IMR-90 (cell line): ENCODE results near the gene ABCA7. TPM values are rescaled to one million over a fixed set of nuclear protein-coding genes. Genes with fewer than 3 reads are reported as not detected.

Source experiments
- ATAC-seq: fragments of 200-7000 bp; cut with Tn5 transposase; 2 replicates; pipeline ENCODE4 v1.9.1; 2020; ENCODE audit warnings: low read depth, mild to moderate bottlenecking, moderate library complexity
- BruUV-seq: library from RNA; stranded (reverse); fragments of 400-500 nt; replicated peaks from 2 replicates; lab custom pipeline; 2021; lab: Mats Ljungman, UMichigan
- CTCF ChIA-PET: fragments of 300-600 bp; formaldehyde crosslinking; extraction: SDS; loops from one replicate; lab custom pipeline; 2021; ENCODE audit warnings: antibody characterized with exemption; lab: Yijun Ruan, JAX
- POLR2A ChIA-PET: fragments of 300-600 bp; sonication (Branson Sonifier 250); formaldehyde crosslinking; loops from one replicate; lab custom pipeline; 2022; ENCODE audit warnings: antibody characterized with exemption; ENCODE audit not compliant: unreplicated experiment; lab: Charles Lee
- DNase-seq: peaks from one replicate; pipeline ENCODE4 v3.0.0; 2013
- H2AFZ ChIP-seq: replicated peaks from 2 replicates; pipeline ENCODE3; 2013; ENCODE audit warnings: low read length, mild to moderate bottlenecking; ENCODE audit not compliant: poor library complexity
- H2AK5ac ChIP-seq: 2 replicates; pipeline ENCODE4 v1.6.1; 2013; ENCODE audit warnings: low read depth, low read length, inconsistent platforms
- H2AK9ac ChIP-seq: replicated peaks from 2 replicates; pipeline ENCODE3; 2013; ENCODE audit warnings: mild to moderate bottlenecking, low read depth, low read length, moderate library complexity; ENCODE audit not compliant: poor library complexity
- H2BK120ac ChIP-seq: 2 replicates; pipeline ENCODE4 v1.6.1; 2013; ENCODE audit warnings: low read depth, low read length, inconsistent platforms
- H2BK15ac ChIP-seq: 3 replicates; pipeline ENCODE4 v1.6.1; 2013; ENCODE audit warnings: low read depth, low read length, inconsistent platforms
- H2BK20ac ChIP-seq: 2 replicates; pipeline ENCODE4 v1.6.1; 2013; ENCODE audit warnings: low read depth, mild to moderate bottlenecking, inconsistent platforms, low read length, moderate library complexity
- H2BK5ac ChIP-seq: 2 replicates; pipeline ENCODE4 v1.6.1; 2013; ENCODE audit warnings: mild to moderate bottlenecking, low read depth, low read length, inconsistent platforms; ENCODE audit not compliant: poor library complexity, severe bottlenecking
- H3K14ac ChIP-seq: replicated peaks from 2 replicates; pipeline ENCODE4 v1.6.1; 2013; ENCODE audit warnings: low read depth, low read length, inconsistent platforms
- H3K18ac ChIP-seq: 2 replicates; pipeline ENCODE4 v1.6.1; 2013; ENCODE audit warnings: low read depth, low read length, control low read depth
- H3K23ac ChIP-seq: 2 replicates; pipeline ENCODE4 v1.6.1; 2013; ENCODE audit warnings: low read depth, low read length, inconsistent platforms
- H3K27ac ChIP-seq: 2 replicates; pipeline ENCODE4 v1.5.1; 2013; ENCODE audit warnings: mild to moderate bottlenecking, control low read depth, low read length; ENCODE audit not compliant: insufficient read depth
- H3K27me3 ChIP-seq: 2 replicates; pipeline ENCODE4 v1.6.1; 2013; ENCODE audit warnings: low read length; ENCODE audit not compliant: control insufficient read depth, insufficient read depth
- H3K36me3 ChIP-seq: 2 replicates; pipeline ENCODE4 v1.6.1; 2013; ENCODE audit warnings: low read length, mixed read lengths; ENCODE audit not compliant: control insufficient read depth, insufficient read depth
- H3K4ac ChIP-seq: 2 replicates; pipeline ENCODE4 v1.6.1; 2013; ENCODE audit warnings: low read depth, low read length, inconsistent platforms
- H3K4me1 ChIP-seq: 2 replicates; pipeline ENCODE4 v1.6.1; 2013; ENCODE audit warnings: low read length, mixed read lengths; ENCODE audit not compliant: control insufficient read depth, insufficient read depth
- H3K4me2 ChIP-seq: 2 replicates; pipeline ENCODE4 v1.6.1; 2013; ENCODE audit warnings: low read depth, mild to moderate bottlenecking, control low read depth, low read length, moderate library complexity
- H3K4me3 ChIP-seq: 2 replicates; pipeline ENCODE4 v1.5.1; 2013; ENCODE audit warnings: low read depth, mild to moderate bottlenecking, control low read depth, low read length, moderate library complexity; ENCODE audit not compliant: insufficient read depth
- H3K56ac ChIP-seq: 2 replicates; pipeline ENCODE4 v1.6.1; 2013; ENCODE audit warnings: low read length, inconsistent platforms; ENCODE audit not compliant: insufficient read depth; ENCODE audit errors: extremely low read depth
- H3K79me1 ChIP-seq, 2 experiments: 2 replicates each; pipeline ENCODE4 v1.6.1; 2013; ENCODE audit warnings: low read length in 2 of 2, inconsistent platforms in 1 of 2, low read depth in 1 of 2
- H3K9ac ChIP-seq: 2 replicates; pipeline ENCODE4 v1.6.1; 2013; ENCODE audit warnings: low read depth, low read length, control low read depth
- H3K9me1 ChIP-seq: 2 replicates; pipeline ENCODE4 v1.6.1; 2013; ENCODE audit warnings: low read length, inconsistent platforms; ENCODE audit not compliant: insufficient read depth
- H3K9me3 ChIP-seq: 2 replicates; pipeline ENCODE4 v1.6.1; 2013; ENCODE audit warnings: low read length; ENCODE audit not compliant: control insufficient read depth, insufficient read depth
- H4K20me1 ChIP-seq: 2 replicates; pipeline ENCODE4 v1.6.1; 2013; ENCODE audit warnings: low read length, inconsistent platforms; ENCODE audit not compliant: insufficient read depth
- H4K5ac ChIP-seq: 2 replicates; pipeline ENCODE4 v1.6.1; 2013; ENCODE audit warnings: mild to moderate bottlenecking, low read depth, low read length, control low read depth
- H4K8ac ChIP-seq, 2 experiments: 2 replicates each; pipeline ENCODE4 v1.6.1; 2013; ENCODE audit warnings: low read depth in 2 of 2, low read length in 2 of 2, control low read depth in 1 of 2, inconsistent platforms in 1 of 2
- H4K91ac ChIP-seq: 2 replicates; pipeline ENCODE4 v1.6.1; 2013; ENCODE audit warnings: low read depth, low read length, inconsistent platforms; ENCODE audit not compliant: insufficient read depth
- CEBPB ChIP-seq: IDR thresholded peaks from 2 replicates; pipeline ENCODE4 v1.6.1; 2012; ENCODE audit warnings: low read depth, low read length, improper control_type of control experiment
- CHD1 ChIP-seq: IDR thresholded peaks from 2 replicates; pipeline ENCODE4 v1.6.1; 2012; ENCODE audit warnings: low read depth, low read length, improper control_type of control experiment
- FOS ChIP-seq: fragments of 150-350 bp; IDR thresholded peaks from 2 replicates; pipeline ENCODE4 v1.6.1; 2016; ENCODE audit warnings: low read depth, low read length
- MAFK ChIP-seq: IDR thresholded peaks from 2 replicates; pipeline ENCODE4 v1.6.1; 2012; ENCODE audit warnings: low read depth, low read length, improper control_type of control experiment
- MAZ ChIP-seq: IDR thresholded peaks from 2 replicates; pipeline ENCODE4 v1.6.1; 2012; ENCODE audit warnings: low read depth, mild to moderate bottlenecking, low read length, improper control_type of control experiment, moderate library complexity, borderline replicate concordance
- MXI1 ChIP-seq: IDR thresholded peaks from 2 replicates; pipeline ENCODE4 v1.6.1; 2012; ENCODE audit warnings: low read depth, mild to moderate bottlenecking, low read length, moderate library complexity, borderline replicate concordance
- NFE2L2 ChIP-seq: fragments of 150-350 bp; IDR thresholded peaks from 2 replicates; pipeline ENCODE4 v1.6.1; 2016; ENCODE audit warnings: low read depth, mild to moderate bottlenecking, low read length
- POLR2A ChIP-seq: IDR thresholded peaks from 2 replicates; pipeline ENCODE4 v1.6.1; 2012; ENCODE audit warnings: mild to moderate bottlenecking, low read depth, low read length
- RCOR1 ChIP-seq: IDR thresholded peaks from 2 replicates; pipeline ENCODE4 v1.6.1; 2012; ENCODE audit warnings: mild to moderate bottlenecking, low read length, improper control_type of control experiment; ENCODE audit not compliant: insufficient replicate concordance
- RFX5 ChIP-seq: IDR thresholded peaks from 2 replicates; pipeline ENCODE4 v1.8.0; 2012; ENCODE audit warnings: low read depth, mild to moderate bottlenecking, low read length, moderate library complexity
- SMC3 ChIP-seq: fragments of 150-350 bp; IDR thresholded peaks from 2 replicates; pipeline ENCODE4 v1.6.1; 2016; ENCODE audit warnings: low read depth, mild to moderate bottlenecking, antibody characterized with exemption, low read length, moderate library complexity
- USF2 ChIP-seq: fragments of 150-350 bp; IDR thresholded peaks from 2 replicates; pipeline ENCODE4 v1.6.1; 2017; ENCODE audit warnings: mild to moderate bottlenecking, antibody characterized with exemption, low read length, low read depth
- WGBS, 2 experiments: methylation state at CpG; one replicate each; pipeline versions ENCODE4 v1.1.5 to v1.1.7; 2013; ENCODE audit warnings: missing lambda C conversion rate in 2 of 2; ENCODE audit not compliant: insufficient read length in 1 of 2; ENCODE audit errors: extremely low coverage in 2 of 2; 5-methylcytosine and 5-hydroxymethylcytosine counted together
- dilution Hi-C: fragments of 300-500 bp; cut with HindIII; formaldehyde crosslinking; loops from one replicate; pipeline ENCODE4 v1.14.3; 2018; ENCODE audit warnings: low sequenced_read_pairs; ENCODE audit not compliant: unreplicated experiment
- in situ Hi-C: fragments of 300-500 bp; cut with MboI; formaldehyde crosslinking; loops from 3 replicates; pipeline ENCODE4 v1.14.3; 2019; ENCODE audit warnings: low sequenced_read_pairs, inconsistent platforms, mixed read lengths
- intact Hi-C: fragments of 100-400 bp; cut with micrococcal nuclease; formaldehyde crosslinking; loops from 2 replicates; pipeline ENCODE4 v1.10.0; 2022
- polyA plus RNA-seq, 3 experiments: library from polyadenylated mRNA; depleted of rRNA; stranded (reverse); fragments of >200 nt; gene quantifications; 2 replicates each; pipeline ENCODE4 v1.2.3, GENCODE V29; 2012; ENCODE audit warnings: low replicate concordance in 1 of 3
- total RNA-seq: library from RNA; depleted of rRNA; stranded (reverse); fragments of >200 nt; gene quantifications from 2 replicates; pipeline ENCODE4 v1.2.3, GENCODE V29; 2012
- TF ChIP-seq, protein P1 (sequence below): conservative IDR thresholded peaks from 2 replicates; pipeline ENCODE4 v1.5.1; 2012; ENCODE audit warnings: mild to moderate bottlenecking, low read depth, low read length, improper control_type of control experiment
- TF ChIP-seq, protein P2 (sequence below): fragments of 150-350 bp; IDR thresholded peaks from 2 replicates; pipeline ENCODE4 v1.6.1; 2016; ENCODE audit warnings: low read depth, mild to moderate bottlenecking, low read length, moderate library complexity, borderline replicate concordance

ABCA7 gene
- total and polyA plus RNA-seq, 2 of the 4 experiments (the other 2 are of a cell fraction) = 0.36 to 3.3 TPM

GRCh38 chr19:1110809-1111640 lies 71.1 kb downstream of the ABCA7 start:
- H2BK120ac ChIP-seq = no peak overlapping the region
- H3K4ac ChIP-seq = no peak overlapping the region
- H3K18ac ChIP-seq = no peak overlapping the region
- H3K23ac ChIP-seq = no peak overlapping the region
- H4K5ac ChIP-seq = no peak overlapping the region
- no peak overlapping the region for H4K91ac ChIP-seq
- H2AFZ ChIP-seq = no peak overlapping the region
- POLR2A ChIA-PET = interaction anchor here (0.6 kb wide), 1 partner anchor 17 kb away, joined by 4 read pairs; no protein-coding TSS in a partner anchor
- dilution Hi-C loops = no loop called here
- peaks cover 11% of the 10 kb centered on the region for H3K4me1 ChIP-seq
- H3K4me2 ChIP-seq = no peak overlapping the region
- intact Hi-C loops = loop anchor here (5.0 kb wide), 1 partner anchor 81 kb away; no protein-coding TSS in a partner anchor
- no peak overlapping the region for H2BK5ac ChIP-seq
- in situ Hi-C loops = no loop called here
- peaks cover 42% of the 10 kb centered on the region for H4K20me1 ChIP-seq
- no peaks in the 10 kb centered on the region for H3K27me3 ChIP-seq
- no peak for DNase-seq
- H3K9me3 ChIP-seq = no peaks in the 10 kb centered on the region
- CTCF ChIA-PET = no interaction called here
- no peak overlapping the region for H4K8ac ChIP-seq
- H2AK5ac ChIP-seq = no peak overlapping the region
- BruUV-seq = no TSS peak
- H3K56ac ChIP-seq = no peak overlapping the region
- WGBS, 2 experiments = 50% methylated on average over 2 of the region's 18 CpGs; no CpG with 5 or more reads in 1 of the 2 experiments
- no peak for ATAC-seq
- no peak overlapping the region for H3K27ac ChIP-seq
- peak overlapping the region; percentile 28 for H2AK9ac ChIP-seq
- peaks cover 78% of the 10 kb centered on the region for H3K36me3 ChIP-seq
- no peak overlapping the region for H3K14ac ChIP-seq
- no peak overlapping the region for H3K4me3 ChIP-seq
- no peak overlapping the region for H3K9ac ChIP-seq
- H2BK20ac ChIP-seq = no peak overlapping the region
- peaks cover 3 to 31% of the 10 kb centered on the region in 2 experiments; a peak in 3 of 4 replicates for H3K79me1 ChIP-seq
- H2BK15ac ChIP-seq = no peak overlapping the region
- H3K9me1 ChIP-seq = no peaks in the 10 kb centered on the region
- TF ChIP-seq, protein P1, sequence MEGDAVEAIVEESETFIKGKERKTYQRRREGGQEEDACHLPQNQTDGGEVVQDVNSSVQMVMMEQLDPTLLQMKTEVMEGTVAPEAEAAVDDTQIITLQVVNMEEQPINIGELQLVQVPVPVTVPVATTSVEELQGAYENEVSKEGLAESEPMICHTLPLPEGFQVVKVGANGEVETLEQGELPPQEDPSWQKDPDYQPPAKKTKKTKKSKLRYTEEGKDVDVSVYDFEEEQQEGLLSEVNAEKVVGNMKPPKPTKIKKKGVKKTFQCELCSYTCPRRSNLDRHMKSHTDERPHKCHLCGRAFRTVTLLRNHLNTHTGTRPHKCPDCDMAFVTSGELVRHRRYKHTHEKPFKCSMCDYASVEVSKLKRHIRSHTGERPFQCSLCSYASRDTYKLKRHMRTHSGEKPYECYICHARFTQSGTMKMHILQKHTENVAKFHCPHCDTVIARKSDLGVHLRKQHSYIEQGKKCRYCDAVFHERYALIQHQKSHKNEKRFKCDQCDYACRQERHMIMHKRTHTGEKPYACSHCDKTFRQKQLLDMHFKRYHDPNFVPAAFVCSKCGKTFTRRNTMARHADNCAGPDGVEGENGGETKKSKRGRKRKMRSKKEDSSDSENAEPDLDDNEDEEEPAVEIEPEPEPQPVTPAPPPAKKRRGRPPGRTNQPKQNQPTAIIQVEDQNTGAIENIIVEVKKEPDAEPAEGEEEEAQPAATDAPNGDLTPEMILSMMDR = no peak
- TF ChIP-seq FOS (no peak), POLR2A (no peak), RCOR1 (no peak), CEBPB (no peak), NFE2L2 (no peak), MXI1 (no peak), RFX5 (no peak), USF2 (no peak), MAFK (no peak), SMC3 (no peak), CHD1 (no peak), MAZ (no peak)
- TF ChIP-seq, protein P2, sequence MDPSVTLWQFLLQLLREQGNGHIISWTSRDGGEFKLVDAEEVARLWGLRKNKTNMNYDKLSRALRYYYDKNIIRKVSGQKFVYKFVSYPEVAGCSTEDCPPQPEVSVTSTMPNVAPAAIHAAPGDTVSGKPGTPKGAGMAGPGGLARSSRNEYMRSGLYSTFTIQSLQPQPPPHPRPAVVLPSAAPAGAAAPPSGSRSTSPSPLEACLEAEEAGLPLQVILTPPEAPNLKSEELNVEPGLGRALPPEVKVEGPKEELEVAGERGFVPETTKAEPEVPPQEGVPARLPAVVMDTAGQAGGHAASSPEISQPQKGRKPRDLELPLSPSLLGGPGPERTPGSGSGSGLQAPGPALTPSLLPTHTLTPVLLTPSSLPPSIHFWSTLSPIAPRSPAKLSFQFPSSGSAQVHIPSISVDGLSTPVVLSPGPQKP = no peak
